Karpas-422 (cell line): ENCODE results near the gene MZF1. TPM values are rescaled to one million over a fixed set of nuclear protein-coding genes. Genes with fewer than 3 reads are reported as not detected.

Experiments used
- DNase-seq: peaks from one replicate; pipeline ENCODE4 v3.0.0-alpha.2; 2015
- H2AFZ ChIP-seq: fragments of 200-600 bp; sonication (generic); 2 replicates; pipeline ENCODE4 v1.6.1; 2014; ENCODE audit warnings: antibody characterized with exemption, low read length, mixed read lengths
- H3K27ac ChIP-seq: fragments of 200-600 bp; sonication (generic); 2 replicates; pipeline ENCODE4 v1.5.1; 2014; ENCODE audit warnings: mild to moderate bottlenecking, low read length, moderate library complexity
- H3K27me3 ChIP-seq: fragments of 200-600 bp; sonication (generic); 2 replicates; pipeline ENCODE4 v1.6.1; 2014; ENCODE audit warnings: low read length, mixed read lengths
- H3K36me3 ChIP-seq: fragments of 200-600 bp; sonication (generic); 2 replicates; pipeline ENCODE4 v1.6.1; 2014; ENCODE audit warnings: low read length, mixed read lengths; ENCODE audit not compliant: insufficient read depth
- H3K4me1 ChIP-seq: fragments of 200-600 bp; sonication (generic); 2 replicates; pipeline ENCODE4 v1.6.1; 2014; ENCODE audit warnings: mild to moderate bottlenecking, low read length, mixed read lengths
- H3K4me2 ChIP-seq: fragments of 200-600 bp; sonication (generic); 2 replicates; pipeline ENCODE4 v1.6.1; 2014; ENCODE audit warnings: low read length, low read depth, mild to moderate bottlenecking; ENCODE audit not compliant: poor library complexity, severe bottlenecking
- H3K4me3 ChIP-seq: fragments of 200-600 bp; sonication (generic); 2 replicates; pipeline ENCODE4 v1.5.1; 2014; ENCODE audit warnings: mild to moderate bottlenecking, antibody characterized with exemption, low read length, mixed read lengths
- H3K79me2 ChIP-seq: fragments of 200-600 bp; sonication (generic); 2 replicates; pipeline ENCODE4 v1.6.1; 2014; ENCODE audit warnings: mild to moderate bottlenecking, low read length, mixed read lengths
- H3K9ac ChIP-seq: fragments of 200-600 bp; sonication (generic); 2 replicates; pipeline ENCODE4 v1.6.0; 2014; ENCODE audit warnings: low read length
- H3K9me2 ChIP-seq: fragments of 200-600 bp; sonication (generic), shearing (Covaris generic); replicated peaks from 2 replicates; pipeline ENCODE4 v1.6.0; 2014; ENCODE audit warnings: mild to moderate bottlenecking, low read length, moderate library complexity; ENCODE audit not compliant: insufficient read depth
- H3K9me3 ChIP-seq: fragments of 300-700, 200-600 bp; sonication (generic); 2 replicates; pipeline ENCODE4 v1.6.1; 2014; ENCODE audit warnings: low read length, mixed read lengths
- H4K20me1 ChIP-seq: fragments of 200-600 bp; sonication (generic); 2 replicates; pipeline ENCODE4 v1.6.1; 2014; ENCODE audit warnings: mild to moderate bottlenecking, antibody characterized with exemption, low read length, low read depth; ENCODE audit not compliant: insufficient read depth
- total RNA-seq: library from RNA; depleted of rRNA; stranded (reverse); fragments of >200 nt; shearing (Covaris generic); gene quantifications from 2 replicates; pipeline ENCODE4 v1.2.3, GENCODE V29; 2014; ENCODE audit warnings: low replicate concordance

Gene MZF1
- total RNA-seq, 1 experiment from 2014 or later, result 13.3 TPM

DNA sequence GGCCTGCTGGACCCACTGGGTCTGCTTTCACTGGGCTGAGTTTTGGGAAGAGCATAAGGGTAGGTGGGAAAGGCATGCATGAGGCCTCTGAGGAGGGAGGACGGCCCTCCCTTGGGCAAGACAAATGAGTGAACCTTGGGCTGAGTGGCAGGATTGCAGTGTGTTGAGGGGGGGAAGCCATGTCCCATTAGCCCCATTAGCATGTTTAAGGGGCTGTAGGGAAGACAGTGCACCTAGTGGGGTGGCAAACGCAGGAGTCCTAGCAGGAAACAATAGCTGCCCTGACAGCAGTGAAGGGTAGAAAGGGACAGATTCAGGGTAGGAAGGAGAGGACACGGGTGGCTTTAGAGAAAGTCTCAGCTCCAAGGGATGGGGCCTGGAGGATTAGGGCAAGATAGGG, 50.4 kb downstream of the MZF1 start:
- no peak overlapping the region for H3K4me3 ChIP-seq
- H3K9me3 ChIP-seq, result no peaks in the 10 kb centered on the region
- H4K20me1 ChIP-seq, result no peaks in the 10 kb centered on the region
- H3K79me2 ChIP-seq, result no peaks in the 10 kb centered on the region
- no peak overlapping the region for H2AFZ ChIP-seq
- no peak overlapping the region for H3K27ac ChIP-seq
- no peaks in the 10 kb centered on the region for H3K36me3 ChIP-seq
- no peaks in the 10 kb centered on the region for H3K9me2 ChIP-seq
- peaks cover 12% of the 10 kb centered on the region for H3K4me1 ChIP-seq
- H3K4me2 ChIP-seq, result no peak overlapping the region
- no peaks in the 10 kb centered on the region for H3K27me3 ChIP-seq
- no peak for DNase-seq
- H3K9ac ChIP-seq, result no peak overlapping the region

DNA sequence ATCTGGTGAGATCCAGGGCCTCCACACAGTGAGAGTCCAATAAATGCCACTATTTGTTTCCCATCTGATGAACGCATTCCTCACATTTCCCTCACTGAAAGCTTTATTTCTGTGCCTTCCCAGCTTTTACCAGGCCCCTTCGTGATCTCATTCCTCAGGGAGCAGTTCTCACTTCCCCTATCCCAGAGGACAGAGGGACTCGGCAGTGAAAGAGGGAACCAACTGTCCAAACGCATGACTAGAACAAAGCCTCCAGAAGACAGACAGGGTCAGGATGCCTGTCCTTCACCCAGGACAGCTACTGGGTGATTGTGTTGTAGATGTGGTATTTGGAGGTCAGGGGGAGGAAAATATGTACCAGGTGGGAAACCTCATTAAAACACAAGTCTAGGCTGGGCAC, 51.5 kb downstream of the MZF1 start:
- Histone ChIP-seq H3K4me2 (no peak overlapping the region), H3K36me3 (no peaks in the 10 kb centered on the region), H4K20me1 (no peaks in the 10 kb centered on the region), H3K4me3 (no peak overlapping the region), H3K27ac (no peak overlapping the region), H3K79me2 (no peaks in the 10 kb centered on the region), H3K9ac (no peak overlapping the region), H2AFZ (no peak overlapping the region), H3K4me1 (peaks cover 12% of the 10 kb centered on the region), H3K27me3 (no peaks in the 10 kb centered on the region), H3K9me2 (no peaks in the 10 kb centered on the region), H3K9me3 (no peaks in the 10 kb centered on the region)
- DNase-seq, result no peak

DNA sequence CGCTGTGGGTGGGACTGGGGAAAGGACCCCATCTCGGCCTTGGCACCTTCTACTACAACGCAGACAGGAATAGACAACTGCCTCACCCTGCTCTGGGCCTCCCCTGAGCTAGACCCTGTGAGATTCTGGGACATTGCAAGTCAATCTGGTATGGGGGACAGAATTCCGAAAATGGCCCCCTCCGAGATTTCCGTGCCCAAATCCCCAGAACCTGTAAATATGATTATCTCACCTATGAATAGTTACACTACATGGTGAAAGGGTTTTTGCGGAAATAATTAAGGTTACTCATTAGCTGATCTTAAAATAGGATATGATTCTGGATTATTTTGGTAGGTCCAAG, 52.9 kb downstream of the MZF1 start:
- H3K4me2 ChIP-seq, result peak overlapping the region; percentile 93
- H3K27me3 ChIP-seq, result no peaks in the 10 kb centered on the region
- no peaks in the 10 kb centered on the region for H4K20me1 ChIP-seq
- peak overlapping the region; percentile 86 for H3K9ac ChIP-seq
- no peaks in the 10 kb centered on the region for H3K36me3 ChIP-seq
- H3K9me2 ChIP-seq, result no peaks in the 10 kb centered on the region
- no peaks in the 10 kb centered on the region for H3K9me3 ChIP-seq
- DNase-seq, result no peak
- H3K4me3 ChIP-seq, result peak overlapping the region; percentile 81
- peaks cover 10% of the 10 kb centered on the region for H3K79me2 ChIP-seq
- peak overlapping the region; percentile 79 for H3K27ac ChIP-seq
- no peak overlapping the region for H2AFZ ChIP-seq
- peaks cover 21% of the 10 kb centered on the region for H3K4me1 ChIP-seq

DNA sequence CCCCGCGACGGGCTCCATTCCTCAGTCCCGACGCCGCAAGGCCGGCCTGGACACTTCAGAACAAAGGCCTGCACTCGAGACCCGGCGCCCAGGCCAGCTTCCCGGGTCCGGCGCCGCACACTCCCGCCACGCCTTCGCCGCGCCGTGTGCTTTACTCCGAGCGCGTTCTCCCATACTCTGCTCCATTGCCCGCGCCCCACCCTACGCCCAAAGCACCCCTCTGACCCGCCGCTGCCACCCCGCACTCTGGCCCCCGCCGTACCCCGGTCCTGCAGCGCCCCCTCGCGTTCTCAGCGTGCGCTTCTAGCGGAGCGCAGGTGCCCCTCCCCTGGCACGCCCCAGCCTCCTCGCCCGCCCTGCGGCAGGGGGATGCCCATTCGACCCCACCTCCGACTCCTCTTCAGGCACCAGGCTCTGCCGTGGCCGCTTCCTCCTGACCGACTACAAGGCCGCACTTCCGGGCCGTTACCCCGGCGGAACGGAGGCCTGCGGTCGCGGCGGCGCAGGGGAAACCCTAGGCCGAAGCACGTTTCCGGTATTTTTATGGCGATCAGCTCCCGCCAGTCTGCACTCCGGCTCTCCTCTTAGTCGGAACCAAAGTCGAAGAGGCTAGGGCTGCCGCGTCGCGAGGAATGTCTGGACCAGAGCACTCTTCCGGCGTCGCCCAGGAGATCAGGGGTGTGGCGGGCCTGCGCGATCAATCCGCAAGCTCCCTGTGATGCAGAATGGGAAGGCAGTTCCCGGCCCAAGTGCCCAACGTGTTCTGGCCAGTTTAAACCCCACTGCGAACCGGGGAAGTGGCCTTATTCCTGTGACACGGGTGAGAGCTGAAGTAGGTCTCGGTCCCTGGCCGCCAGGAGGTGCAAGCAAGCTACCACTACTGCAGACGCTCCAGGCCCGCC, 53.5 kb downstream of the MZF1 start, which contains the start of gene ZBTB45:
Gene ZBTB45, minus strand, starts transcription at position 456 of the 902 bp plus-strand sequence. CDS start 2,137 bp downstream, outside the sequence.
- no peaks in the 10 kb centered on the region for H3K36me3 ChIP-seq
- H3K9ac ChIP-seq, result peak within 1 kb of the TSS; percentile 86
- peak within 1 kb of the TSS; percentile 81 for H3K4me3 ChIP-seq
- peak within 1 kb of the TSS; percentile 50; the same call in 1 of the 2 replicates for H2AFZ ChIP-seq
- H3K9me3 ChIP-seq, result no peaks in the 10 kb centered on the region
- H3K27me3 ChIP-seq, result no peaks in the 10 kb centered on the region
- H3K9me2 ChIP-seq, result no peaks in the 10 kb centered on the region
- H4K20me1 ChIP-seq, result no peaks in the 10 kb centered on the region
- H3K4me2 ChIP-seq, result peak within 1 kb of the TSS; percentile 93
- H3K79me2 ChIP-seq, result peaks cover 17% of the 10 kb centered on the region
- H3K4me1 ChIP-seq, result peaks cover 27% of the 10 kb centered on the region
- H3K27ac ChIP-seq, result peak within 1 kb of the TSS; percentile 79
- peak; percentile 94 for DNase-seq

DNA sequence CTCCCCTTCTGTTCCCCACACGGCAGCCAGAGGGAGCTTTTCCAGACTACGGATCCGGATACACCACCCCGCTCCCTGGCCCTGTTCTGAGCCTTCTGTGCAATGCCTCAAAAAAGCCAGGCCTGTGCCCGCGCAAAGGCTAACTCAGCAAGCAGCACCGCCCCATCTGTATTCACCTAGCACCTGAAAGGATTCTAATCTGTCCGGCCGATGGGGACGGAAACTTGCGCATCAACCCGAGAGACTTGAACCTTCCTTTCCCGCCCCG, 54.1 kb downstream of the MZF1 start:
- Histone ChIP-seq H3K27me3 (no peaks in the 10 kb centered on the region), H3K4me1 (peaks cover 29% of the 10 kb centered on the region), H3K9me3 (no peaks in the 10 kb centered on the region), H4K20me1 (no peaks in the 10 kb centered on the region), H3K36me3 (no peaks in the 10 kb centered on the region), H2AFZ (peak overlapping the region; percentile 50; the same call in 1 of the 2 replicates), H3K4me3 (peak overlapping the region; percentile 81), H3K79me2 (peaks cover 21% of the 10 kb centered on the region), H3K4me2 (peak overlapping the region; percentile 93), H3K27ac (peak overlapping the region; percentile 79), H3K9me2 (no peaks in the 10 kb centered on the region), H3K9ac (peak overlapping the region; percentile 86)
- DNase-seq, result peak; percentile 74

DNA sequence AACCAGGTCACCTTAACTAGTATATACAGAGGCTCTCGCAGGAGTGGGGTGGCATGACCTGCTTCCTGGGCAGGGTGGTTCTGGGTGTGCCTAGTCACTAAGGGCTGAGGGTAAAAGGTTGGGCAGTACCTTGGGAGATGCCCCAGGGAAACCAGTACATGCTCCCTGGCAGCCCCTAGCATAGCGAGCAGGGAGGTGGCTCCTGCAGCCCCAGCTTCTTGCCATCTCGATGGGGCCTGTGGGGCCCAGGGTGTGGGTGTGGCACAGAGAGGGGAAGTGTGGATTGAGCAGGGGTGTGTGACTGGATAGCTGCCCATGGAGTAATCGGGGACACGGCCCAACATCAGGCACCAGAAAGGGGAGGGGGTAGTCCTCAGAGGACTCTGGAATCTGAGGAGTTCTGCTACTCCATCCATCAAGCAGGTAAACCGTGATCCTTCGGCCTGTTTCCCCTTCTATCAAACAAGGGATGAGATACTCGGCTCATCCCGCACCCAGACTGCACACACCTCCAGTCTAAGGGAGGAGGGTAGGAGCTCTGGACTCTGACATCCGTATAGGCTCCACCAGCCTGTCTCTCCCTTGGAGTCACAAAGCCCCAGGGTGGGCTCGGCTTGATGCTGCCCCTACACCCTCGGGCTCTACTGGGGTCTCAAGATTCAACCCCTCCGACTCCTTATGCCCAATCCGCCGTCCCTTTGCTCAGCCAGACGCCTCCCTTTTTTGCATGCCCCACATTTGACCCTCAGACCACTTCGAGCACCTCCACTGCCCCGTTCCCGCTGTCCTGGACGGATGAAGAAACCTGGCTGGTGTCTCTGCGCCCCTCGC, 54.7 kb downstream of the MZF1 start:
- H3K27me3 ChIP-seq, result no peaks in the 10 kb centered on the region
- peak overlapping the region; percentile 79 for H3K27ac ChIP-seq
- H3K4me2 ChIP-seq, result peak overlapping the region; percentile 93
- H3K9me3 ChIP-seq, result no peaks in the 10 kb centered on the region
- H3K4me3 ChIP-seq, result peak overlapping the region; percentile 81
- H3K9ac ChIP-seq, result peak overlapping the region; percentile 86
- H2AFZ ChIP-seq, result no peak overlapping the region
- DNase-seq, result peak; percentile 67
- no peaks in the 10 kb centered on the region for H3K36me3 ChIP-seq
- peaks cover 21% of the 10 kb centered on the region for H3K79me2 ChIP-seq
- H3K9me2 ChIP-seq, result no peaks in the 10 kb centered on the region
- H3K4me1 ChIP-seq, result peaks cover 33% of the 10 kb centered on the region
- H4K20me1 ChIP-seq, result no peaks in the 10 kb centered on the region

DNA sequence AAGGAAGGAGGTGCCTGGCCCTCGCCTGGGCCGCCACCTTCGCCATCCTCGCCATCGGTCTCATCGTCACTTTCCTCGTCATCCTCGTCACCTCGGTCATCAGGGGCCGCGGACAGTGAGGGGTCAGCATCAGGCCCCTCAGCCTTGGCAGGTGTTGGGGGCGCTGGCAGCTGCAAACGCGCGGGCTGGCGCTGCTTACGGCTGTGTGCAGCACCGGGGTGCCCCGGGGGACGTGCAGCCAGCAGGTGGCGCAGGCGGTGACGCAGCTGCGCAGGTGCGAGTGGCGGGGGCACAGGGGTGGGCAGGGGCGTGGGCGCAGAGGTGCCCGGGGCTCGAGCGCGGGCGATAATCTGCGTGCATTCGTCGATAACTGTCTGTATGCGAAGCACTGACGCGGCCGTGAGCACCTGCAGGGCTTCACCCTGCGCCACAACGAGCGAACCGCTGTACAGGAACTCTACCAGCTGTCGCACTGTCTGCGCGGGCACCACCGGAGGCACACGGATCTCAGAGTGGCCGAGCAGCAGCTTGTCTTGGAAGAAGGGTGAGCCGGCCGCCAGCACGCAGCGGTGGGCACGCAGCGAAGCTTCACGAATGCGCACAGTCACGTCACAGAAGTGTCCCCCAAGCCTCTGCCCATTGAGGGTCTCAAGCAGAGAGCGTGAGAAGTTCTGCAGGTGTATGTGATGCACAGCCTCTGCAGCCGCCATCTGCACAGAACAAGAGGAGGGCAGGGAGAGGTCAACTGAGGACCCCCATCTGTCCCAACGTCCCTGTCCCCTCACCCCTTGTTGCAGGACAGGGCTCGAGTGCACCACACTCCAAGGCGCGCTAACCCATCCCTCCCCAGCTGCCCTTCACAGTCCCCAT, 55.9 kb downstream of the MZF1 start:
- Histone ChIP-seq H3K9me2 (no peaks in the 10 kb centered on the region), H4K20me1 (no peaks in the 10 kb centered on the region), H3K36me3 (no peaks in the 10 kb centered on the region), H2AFZ (no peak overlapping the region), H3K9ac (no peak overlapping the region), H3K27me3 (no peaks in the 10 kb centered on the region), H3K79me2 (peaks cover 21% of the 10 kb centered on the region), H3K27ac (no peak overlapping the region), H3K9me3 (no peaks in the 10 kb centered on the region), H3K4me1 (peaks cover 34% of the 10 kb centered on the region), H3K4me2 (no peak overlapping the region), H3K4me3 (no peak overlapping the region)
- DNase-seq, result no peak
